Muscle layer of colon (tissue), 2 donors: ENCODE data around the gene IRF2BP1.

ENCODE experiments used
- H3K27ac ChIP-seq: one replicate; pipeline ENCODE4 v1.7.0; 2013; ENCODE audit warnings: low read depth, mild to moderate bottlenecking, low read length, moderate library complexity
- H3K27me3 ChIP-seq, 2 donors: one replicate each; pipeline ENCODE4 v1.7.0; 2013; ENCODE audit warnings: low read length in 2 of 2, mild to moderate bottlenecking in 2 of 2; ENCODE audit not compliant: insufficient read depth in 2 of 2, control insufficient read depth in 1 of 2
- H3K36me3 ChIP-seq: one replicate; pipeline ENCODE4 v1.7.0; 2013; ENCODE audit warnings: mild to moderate bottlenecking, low read length; ENCODE audit not compliant: insufficient read depth
- H3K4me1 ChIP-seq: one replicate; pipeline ENCODE4 v1.7.0; 2013; ENCODE audit warnings: mild to moderate bottlenecking, low read length; ENCODE audit not compliant: insufficient read depth
- H3K4me3 ChIP-seq, 2 donors: one replicate each; pipeline ENCODE4 v1.7.0; 2013; ENCODE audit warnings: low read length in 2 of 2, low read depth in 1 of 2, mild to moderate bottlenecking in 1 of 2, moderate library complexity in 1 of 2
- H3K9ac ChIP-seq: one replicate; pipeline ENCODE4 v1.7.0; 2013; ENCODE audit warnings: low read length
- H3K9me3 ChIP-seq: one replicate; pipeline ENCODE4 v1.7.0; 2013; ENCODE audit warnings: mild to moderate bottlenecking, low read length
- donor health status: abdominal sarcoma.
- donor health status: Adenocarcinoma of cecum.

IRF2BP1 gene

DNA sequence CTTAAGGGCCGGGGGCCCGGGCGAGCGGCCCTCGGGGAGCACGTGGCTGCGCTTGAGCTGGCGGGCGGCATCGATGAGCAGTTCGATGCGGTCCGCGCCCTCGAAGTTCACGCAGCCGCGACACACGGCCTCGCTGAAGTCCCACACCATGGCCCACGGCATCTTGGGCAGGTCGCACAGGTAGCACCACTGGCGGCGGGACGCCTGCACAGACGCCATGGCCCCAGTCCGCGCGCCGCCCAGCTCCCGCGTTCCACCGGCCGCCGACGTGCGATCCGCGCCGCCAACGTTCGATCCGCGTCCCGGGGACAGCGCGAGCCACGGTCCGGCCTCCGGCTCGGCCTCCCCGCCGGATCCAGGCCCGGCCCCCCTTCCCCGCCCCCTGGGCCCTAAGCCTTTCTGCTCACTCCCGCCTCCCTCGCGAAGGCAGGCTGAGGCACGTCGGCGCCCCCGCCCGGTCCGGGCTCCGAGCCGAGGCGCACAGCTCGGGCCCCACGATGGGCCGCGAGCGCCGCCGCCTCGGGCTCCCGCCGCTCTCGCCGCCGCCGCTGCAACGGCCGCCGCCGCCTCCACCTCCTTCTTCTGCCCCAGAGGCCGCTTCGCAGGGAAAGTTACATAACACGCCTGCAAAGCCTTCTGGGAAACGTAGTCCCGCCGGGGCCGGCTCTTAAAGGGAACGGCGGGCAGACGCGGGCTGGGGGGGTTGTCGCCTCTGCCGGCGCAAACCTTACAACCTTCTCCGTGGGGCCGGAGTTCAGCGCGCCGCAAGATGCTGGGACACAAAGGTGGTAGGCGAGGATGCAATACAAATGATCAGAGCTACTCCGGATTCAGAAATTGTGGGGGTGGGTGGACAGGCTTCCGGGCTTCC, at the start of gene IRF2BP1:
Gene IRF2BP1 (minus strand): TSS at position 586 of the 871 bp plus-strand sequence. CDS start 367 bp downstream, at position 219.
- Histone ChIP-seq H3K4me1 (peaks cover 33% of the 10 kb centered on the region), H3K9ac (peak within 1 kb of the TSS; percentile 94), H3K27me3 (no peaks in the 10 kb centered on the region)

GRCh38 chr19:45935267-45935666, 49.3 kb upstream of the IRF2BP1 start:
- no peaks in the 10 kb centered on the region for H3K36me3 ChIP-seq
- H3K4me1 ChIP-seq = no peaks in the 10 kb centered on the region
- no peak overlapping the region for H3K9ac ChIP-seq
- H3K9me3 ChIP-seq = no peaks in the 10 kb centered on the region
- no peak overlapping the region for H3K4me3 ChIP-seq
- no peak overlapping the region for H3K27ac ChIP-seq
- peaks cover 7 to 30% of the 10 kb centered on the region in 2 donors for H3K27me3 ChIP-seq

More for the DNA sequence above, at the start of gene IRF2BP1:
- peak within 1 kb of the TSS; percentile 89 for H3K27ac ChIP-seq
- H3K9me3 ChIP-seq = no peaks in the 10 kb centered on the region
- H3K4me3 ChIP-seq = peak within 1 kb of the TSS; percentile 77 to 84
- no peaks in the 10 kb centered on the region for H3K36me3 ChIP-seq

GRCh38 chr19:45934551-45935230, 48.8 kb upstream of the IRF2BP1 start:
- Histone ChIP-seq H3K27ac (no peak overlapping the region), H3K36me3 (no peaks in the 10 kb centered on the region), H3K4me1 (no peaks in the 10 kb centered on the region), H3K4me3 (no peak overlapping the region), H3K9ac (no peak overlapping the region), H3K9me3 (no peaks in the 10 kb centered on the region), H3K27me3 (peaks cover 7 to 30% of the 10 kb centered on the region in 2 donors)

- Histone ChIP-seq H3K27me3 (peaks cover 7 to 24% of the 10 kb centered on the region in 2 donors), H3K4me3 (no peak overlapping the region), H3K9ac (no peak overlapping the region), H3K4me1 (no peaks in the 10 kb centered on the region), H3K36me3 (no peaks in the 10 kb centered on the region), H3K27ac (no peak overlapping the region), H3K9me3 (no peaks in the 10 kb centered on the region)
Observed at GRCh38 chr19:45933759-45934158, 47.8 kb upstream of the IRF2BP1 start.

DNA sequence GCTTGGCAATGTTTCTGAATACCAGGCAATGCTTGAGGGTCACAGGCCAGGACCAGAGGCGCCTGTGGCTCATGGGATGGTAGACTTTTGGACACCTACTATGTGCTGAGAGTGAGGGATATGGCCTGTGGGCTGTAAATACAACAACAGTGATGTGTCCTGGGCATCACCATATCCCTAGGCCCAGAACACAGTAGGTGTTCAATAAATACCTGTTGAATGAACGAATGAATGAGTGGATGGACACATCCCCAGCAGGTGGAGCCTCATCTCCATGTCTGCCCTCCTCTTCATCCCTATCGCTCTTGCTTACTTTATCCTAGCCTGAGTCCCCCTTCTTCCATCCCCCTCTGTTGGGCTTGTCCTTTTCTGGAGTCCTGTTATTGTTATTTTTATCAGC, 45.1 kb upstream of the IRF2BP1 start:
- Histone ChIP-seq H3K36me3 (no peaks in the 10 kb centered on the region), H3K27ac (no peak overlapping the region), H3K4me3 (no peak overlapping the region), H3K4me1 (peaks cover 5% of the 10 kb centered on the region), H3K27me3 (peaks cover 7 to 15% of the 10 kb centered on the region in 2 donors), H3K9ac (no peak overlapping the region), H3K9me3 (no peaks in the 10 kb centered on the region)

DNA sequence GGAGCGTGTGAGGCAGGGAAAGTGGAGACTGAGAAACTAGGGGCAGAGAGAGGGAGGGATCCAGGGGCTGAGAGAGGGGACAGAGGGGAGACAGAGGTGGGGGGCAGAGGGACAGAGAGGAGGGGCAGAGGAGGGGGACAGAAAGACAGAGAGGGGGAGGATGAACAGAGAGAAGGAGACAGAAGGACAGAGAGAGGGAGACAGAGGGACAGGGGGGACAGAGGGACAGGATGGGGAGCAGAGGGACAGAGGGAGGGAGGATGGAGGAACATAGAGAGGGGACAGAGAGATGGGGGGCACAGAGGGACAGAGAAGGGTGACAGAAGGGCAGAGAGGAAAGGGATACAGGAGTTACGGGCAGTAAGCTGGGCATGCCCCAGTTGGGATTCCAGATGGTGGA, 43.3 kb upstream of the IRF2BP1 start:
- peaks cover 5% of the 10 kb centered on the region for H3K4me1 ChIP-seq
- no peaks in the 10 kb centered on the region for H3K36me3 ChIP-seq
- H3K27me3 ChIP-seq = peaks cover 4% of the 10 kb centered on the region in 2 donors
- H3K9me3 ChIP-seq = no peaks in the 10 kb centered on the region
- H3K27ac ChIP-seq = no peak overlapping the region
- H3K9ac ChIP-seq = no peak overlapping the region
- H3K4me3 ChIP-seq = no peak overlapping the region

DNA sequence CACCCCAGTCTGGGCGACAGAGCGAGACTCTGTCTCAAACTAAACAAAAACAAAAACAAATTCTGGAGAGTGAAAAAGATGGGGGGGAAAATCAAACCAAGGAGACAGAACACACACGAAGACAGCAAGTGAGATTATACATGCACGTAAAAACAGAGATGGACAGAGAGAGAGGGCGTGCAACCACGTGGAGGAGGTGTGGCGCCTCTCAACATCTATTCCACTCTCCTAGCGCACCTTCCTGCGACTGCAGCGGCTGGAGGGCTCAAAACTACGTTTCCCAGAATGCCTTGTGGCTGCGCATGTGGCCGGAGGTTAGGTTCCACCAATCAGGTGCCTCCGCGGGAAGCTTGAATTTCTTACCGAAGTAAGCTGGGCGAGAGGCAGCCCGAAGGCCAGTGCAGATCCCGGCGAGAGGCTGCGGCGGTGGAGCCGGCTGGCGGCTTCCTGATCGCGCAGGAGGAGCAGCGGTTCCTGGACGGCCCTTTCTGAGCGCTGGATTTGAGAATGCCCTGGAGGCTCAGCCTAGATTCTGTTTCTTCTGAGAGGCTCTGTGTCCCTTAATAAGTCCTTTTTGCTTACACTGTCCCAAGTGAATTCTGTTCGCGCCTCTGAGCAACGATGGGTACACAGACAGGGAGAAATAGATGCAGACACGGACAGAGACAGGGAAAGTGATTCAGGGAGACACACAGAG, 41.8 kb upstream of the IRF2BP1 start:
- no peak overlapping the region for H3K9ac ChIP-seq
- H3K27me3 ChIP-seq = no peaks in the 10 kb centered on the region
- H3K9me3 ChIP-seq = no peaks in the 10 kb centered on the region
- H3K4me1 ChIP-seq = peaks cover 5% of the 10 kb centered on the region
- no peak overlapping the region for H3K27ac ChIP-seq
- no peaks in the 10 kb centered on the region for H3K36me3 ChIP-seq
- peak overlapping the region in 1 of 2 donors; percentile 35 for H3K4me3 ChIP-seq

DNA sequence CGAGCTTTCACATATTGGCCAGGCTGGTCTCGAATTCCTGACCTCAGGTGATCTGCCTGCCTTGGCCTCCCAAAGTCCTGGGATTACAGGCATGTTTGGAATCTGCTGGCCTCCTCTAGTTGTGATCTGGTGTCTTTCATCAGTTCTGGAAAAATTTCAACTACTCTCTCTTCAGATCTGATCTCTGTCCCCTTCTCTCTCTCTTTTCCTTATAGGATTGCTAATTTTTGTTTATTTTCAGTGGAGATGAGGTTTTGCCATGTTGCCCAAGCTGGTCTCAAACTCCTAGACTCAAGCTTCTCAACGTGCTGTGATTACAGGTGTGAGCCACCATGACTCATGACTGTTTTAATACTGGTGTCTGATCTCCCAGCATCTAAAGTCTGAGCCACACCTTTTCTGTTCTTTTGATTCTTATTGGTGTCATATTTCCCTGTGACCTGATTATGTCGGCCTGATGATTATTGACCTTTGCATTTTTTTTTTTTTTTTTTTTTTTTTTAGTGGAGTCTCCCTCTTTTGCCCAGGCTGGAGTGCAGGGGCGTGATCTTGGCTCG, 39.0 kb upstream of the IRF2BP1 start:
- no peaks in the 10 kb centered on the region for H3K36me3 ChIP-seq
- H3K4me1 ChIP-seq = peaks cover 5% of the 10 kb centered on the region
- no peak overlapping the region for H3K9ac ChIP-seq
- H3K27me3 ChIP-seq = no peaks in the 10 kb centered on the region
- no peaks in the 10 kb centered on the region for H3K9me3 ChIP-seq
- H3K4me3 ChIP-seq = no peak overlapping the region
- H3K27ac ChIP-seq = no peak overlapping the region

DNA sequence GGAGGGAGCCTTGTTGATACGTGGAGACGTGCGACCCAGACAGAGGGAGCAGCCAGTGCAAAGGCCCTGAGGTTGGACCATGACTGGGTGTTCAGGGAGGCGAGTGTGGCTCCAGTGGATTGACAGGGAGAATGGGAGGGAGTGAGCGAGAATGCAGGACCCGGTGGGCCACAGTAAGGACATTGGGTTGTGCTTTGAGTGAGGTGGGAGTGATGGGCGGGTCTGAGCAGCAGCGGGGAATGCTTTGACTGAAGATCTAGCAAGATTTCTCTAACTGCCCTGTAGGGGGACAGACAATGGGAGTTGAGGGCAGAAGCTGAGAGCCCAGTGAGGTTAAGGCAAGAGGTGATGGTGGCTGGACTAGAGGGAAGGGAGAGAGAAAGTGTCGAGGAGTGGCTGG, 36.3 kb upstream of the IRF2BP1 start:
- H3K27ac ChIP-seq = no peak overlapping the region
- H3K9ac ChIP-seq = no peak overlapping the region
- no peak overlapping the region for H3K4me3 ChIP-seq
- H3K4me1 ChIP-seq = no peaks in the 10 kb centered on the region
- no peaks in the 10 kb centered on the region for H3K36me3 ChIP-seq
- H3K9me3 ChIP-seq = no peaks in the 10 kb centered on the region
- H3K27me3 ChIP-seq = no peaks in the 10 kb centered on the region

DNA sequence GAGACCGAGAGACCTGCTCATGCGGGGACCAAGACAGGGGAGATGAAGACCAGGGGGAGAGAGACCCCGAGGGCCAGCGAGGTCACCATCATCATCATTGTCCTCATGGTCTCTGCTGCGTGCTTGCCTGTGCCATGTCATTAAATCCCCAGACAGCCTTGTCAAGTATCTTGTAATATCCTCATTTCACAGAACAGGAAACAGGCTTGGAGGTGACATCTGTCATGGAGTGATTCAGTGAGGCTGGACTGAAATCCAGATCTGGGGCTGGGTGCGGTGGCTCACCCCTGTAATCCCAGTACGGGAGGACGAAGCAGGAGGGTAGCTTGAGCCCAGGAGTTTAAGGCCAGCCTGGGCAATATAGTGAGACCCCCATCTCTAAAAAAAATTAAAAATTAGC, 34.5 kb upstream of the IRF2BP1 start:
- H3K9ac ChIP-seq = no peak overlapping the region
- no peak overlapping the region for H3K4me3 ChIP-seq
- H3K4me1 ChIP-seq = no peaks in the 10 kb centered on the region

GRCh38 chr19:45919678-45920077, 33.7 kb upstream of the IRF2BP1 start:
- Histone ChIP-seq H3K4me3 (no peak overlapping the region), H3K27me3 (no peaks in the 10 kb centered on the region), H3K36me3 (no peaks in the 10 kb centered on the region), H3K27ac (no peak overlapping the region), H3K9me3 (no peaks in the 10 kb centered on the region), H3K9ac (no peak overlapping the region), H3K4me1 (no peaks in the 10 kb centered on the region)

More for the DNA sequence above, 34.5 kb upstream of the IRF2BP1 start:
- no peak overlapping the region for H3K27ac ChIP-seq
- no peaks in the 10 kb centered on the region for H3K27me3 ChIP-seq
- H3K9me3 ChIP-seq = no peaks in the 10 kb centered on the region
- no peaks in the 10 kb centered on the region for H3K36me3 ChIP-seq
